Stimulated activated CD4-positive, alpha-beta T cell treated with anti-CD3 and anti-CD28 coated beads, Interleukin-12 subunit alpha, Interleukin-12 subunit beta, amount 100 ng/mL, for 24 hours (primary cell): ENCODE measurements around the gene TMEM17.

Experiments
- DNase-seq, 2 experiments: peaks; one replicate each; pipeline ENCODE4 v3.0.0-alpha.2; 2020; ENCODE audit warnings: low read depth in 2 of 2

TMEM17 gene

GRCh38 chr2:62511636-62512035 lies 5.6 kb upstream of the TMEM17 start:
- no peak for DNase-seq

GRCh38 chr2:62506421-62506750 lies 391 bp upstream of the TMEM17 start:
- DNase-seq, result no peak

- DNase-seq, result no peak
Observed at GRCh38 chr2:62505109-62505749, 766 bp downstream of the TMEM17 start.

GRCh38 chr2:62504657-62505056 lies 1.3 kb downstream of the TMEM17 start:
- DNase-seq, result no peak

GRCh38 chr2:62501794-62502500 lies 4.0 kb downstream of the TMEM17 start:
- no peak for DNase-seq

GRCh38 chr2:62501069-62501468 lies 4.9 kb downstream of the TMEM17 start:
- DNase-seq, result no peak

GRCh38 chr2:62499430-62500060 lies 6.5 kb downstream of the TMEM17 start:
- no peak for DNase-seq

GRCh38 chr2:62498739-62499138 lies 7.3 kb downstream of the TMEM17 start:
- no peak for DNase-seq

GRCh38 chr2:62495761-62496160 lies 10.2 kb downstream of the TMEM17 start:
- no peak for DNase-seq

GRCh38 chr2:62492048-62492447 lies 13.9 kb downstream of the TMEM17 start:
- no peak for DNase-seq

- no peak for DNase-seq
Observed at GRCh38 chr2:62489702-62490101, 16.3 kb downstream of the TMEM17 start.

- no peak for DNase-seq
Observed at GRCh38 chr2:62489162-62489561, 16.8 kb downstream of the TMEM17 start.

GRCh38 chr2:62486439-62486765 lies 19.6 kb downstream of the TMEM17 start:
- DNase-seq, result no peak

- no peak for DNase-seq
Observed at GRCh38 chr2:62485761-62486438, 20.1 kb downstream of the TMEM17 start.

GRCh38 chr2:62482558-62483352 lies 23.2 kb downstream of the TMEM17 start:
- no peak for DNase-seq

GRCh38 chr2:62479917-62480316 lies 26.1 kb downstream of the TMEM17 start:
- no peak for DNase-seq

GRCh38 chr2:62478093-62478580 lies 27.9 kb downstream of the TMEM17 start:
- DNase-seq, result no peak

- DNase-seq, result no peak
Observed at GRCh38 chr2:62477573-62477972, 28.4 kb downstream of the TMEM17 start.

- DNase-seq, result no peak
Observed at GRCh38 chr2:62475172-62476011, 30.6 kb downstream of the TMEM17 start.

GRCh38 chr2:62474176-62474575 lies 31.8 kb downstream of the TMEM17 start:
- DNase-seq, result no peak

GRCh38 chr2:62473246-62473827 lies 32.7 kb downstream of the TMEM17 start:
- DNase-seq, result no peak
